Liver (tissue), 9 donors: ENCODE results near the gene LSM3. TPM values are rescaled to one million over a fixed set of nuclear protein-coding genes. Genes with fewer than 3 reads are reported as not detected.

Experiments
- DNase-seq: peaks from one replicate; pipeline ENCODE4 v3.0.0-alpha.2; 2017; ENCODE audit warnings: low spot score
- H3K27ac ChIP-seq, 2 donors: one replicate each; pipeline ENCODE4 v1.7.0; 2013; ENCODE audit warnings: inconsistent platforms in 2 of 2, low read length in 2 of 2, control low read depth in 1 of 2, low read depth in 1 of 2, mild to moderate bottlenecking in 1 of 2
- H3K27me3 ChIP-seq, 4 donors: one replicate each; pipeline versions ENCODE4 v1.6.1 to v1.7.0; 2013; ENCODE audit warnings: low read length in 3 of 4, inconsistent platforms in 1 of 4, mild to moderate bottlenecking in 1 of 4, moderate library complexity in 1 of 4; ENCODE audit not compliant: control insufficient read depth in 4 of 4, insufficient read depth in 4 of 4
- H3K36me3 ChIP-seq, 4 donors: one replicate each; pipeline versions ENCODE4 v1.6.1 to v1.7.0; 2013; ENCODE audit warnings: low read length in 3 of 4, mild to moderate bottlenecking in 3 of 4, low read depth in 1 of 4, moderate library complexity in 1 of 4; ENCODE audit not compliant: control insufficient read depth in 4 of 4, insufficient read depth in 3 of 4
- H3K4me1 ChIP-seq, 4 donors: one replicate each; pipeline versions ENCODE4 v1.6.1 to v1.7.0; 2013; ENCODE audit warnings: low read length in 3 of 4, mild to moderate bottlenecking in 3 of 4, moderate library complexity in 1 of 4; ENCODE audit not compliant: control insufficient read depth in 4 of 4, insufficient read depth in 4 of 4
- H3K4me3 ChIP-seq, 3 donors: one replicate each; pipeline versions ENCODE4 v1.6.1 to v1.7.0; 2013; ENCODE audit warnings: low read length in 3 of 3, control low read depth in 1 of 3, low read depth in 1 of 3, mild to moderate bottlenecking in 1 of 3
- H3K9ac ChIP-seq, 2 donors: one replicate each; pipeline ENCODE4 v1.7.0; 2013; ENCODE audit warnings: low read length in 2 of 2, mild to moderate bottlenecking in 2 of 2, moderate library complexity in 2 of 2, control low read depth in 1 of 2, low read depth in 1 of 2
- H3K9me3 ChIP-seq, 4 donors: one replicate each; pipeline versions ENCODE4 v1.6.1 to v1.7.0; 2013; ENCODE audit warnings: low read length in 3 of 4; ENCODE audit not compliant: control insufficient read depth in 4 of 4
- ATF3 ChIP-seq: IDR thresholded peaks from 2 replicates; pipeline ENCODE4 v1.6.1; 2016; ENCODE audit warnings: antibody characterized with exemption
- CTCF ChIP-seq: fragments of 150-350 bp; IDR thresholded peaks from 2 replicates; pipeline ENCODE4 v1.5.1; 2017; ENCODE audit warnings: improper control_type of control experiment, low read depth, low read length; ENCODE audit not compliant: missing input control
- EGR1 ChIP-seq, 2 donors: IDR thresholded peaks; 2 replicates each; pipeline ENCODE4 v1.6.1; 2016 to 2018; ENCODE audit warnings: antibody characterized with exemption in 2 of 2, low read depth in 2 of 2
- FOXA1 ChIP-seq: IDR thresholded peaks from 2 replicates; pipeline ENCODE4 v1.6.1; 2016; ENCODE audit warnings: antibody characterized with exemption
- FOXA2 ChIP-seq: IDR thresholded peaks from 2 replicates; pipeline ENCODE4 v1.6.1; 2016; ENCODE audit warnings: antibody characterized with exemption
- HNF4A ChIP-seq, 2 donors: conservative IDR thresholded peaks; 2 replicates each; pipeline ENCODE4 v1.6.1; 2016; ENCODE audit warnings: antibody characterized with exemption in 2 of 2, mild to moderate bottlenecking in 2 of 2
- HNF4G ChIP-seq: IDR thresholded peaks from 2 replicates; pipeline ENCODE4 v1.6.1; 2016; ENCODE audit warnings: antibody characterized with exemption
- JUND ChIP-seq, 2 donors: IDR thresholded peaks; 2 replicates each; pipeline ENCODE4 v1.6.1; 2016; ENCODE audit warnings: antibody characterized with exemption in 2 of 2
- MAX ChIP-seq: IDR thresholded peaks from 2 replicates; pipeline ENCODE4 v1.6.1; 2016; ENCODE audit warnings: antibody characterized with exemption
- NR2F2 ChIP-seq: IDR thresholded peaks from 2 replicates; pipeline ENCODE4 v1.6.1; 2016; ENCODE audit warnings: antibody characterized with exemption
- RAD21 ChIP-seq, 2 donors: IDR thresholded peaks; 2 replicates each; pipeline ENCODE4 v1.6.1; 2016; ENCODE audit warnings: antibody characterized with exemption in 2 of 2, mild to moderate bottlenecking in 2 of 2
- REST ChIP-seq: IDR thresholded peaks from 2 replicates; pipeline ENCODE4 v1.6.1; 2016; ENCODE audit warnings: antibody characterized with exemption, mild to moderate bottlenecking
- RXRA ChIP-seq, 2 donors: IDR thresholded peaks; 2 replicates each; pipeline ENCODE4 v1.6.1; 2017 to 2018; ENCODE audit warnings: antibody characterized with exemption in 2 of 2, mild to moderate bottlenecking in 1 of 2
- SP1 ChIP-seq: IDR thresholded peaks from 2 replicates; pipeline ENCODE4 v1.6.1; 2018; ENCODE audit warnings: antibody characterized with exemption, mild to moderate bottlenecking
- TAF1 ChIP-seq: conservative IDR thresholded peaks from 2 replicates; pipeline ENCODE4 v1.6.1; 2016; ENCODE audit warnings: antibody characterized with exemption, mild to moderate bottlenecking
- YY1 ChIP-seq: IDR thresholded peaks from 2 replicates; pipeline ENCODE4 v1.6.1; 2016; ENCODE audit warnings: antibody characterized with exemption, mild to moderate bottlenecking
- ZBTB33 ChIP-seq: IDR thresholded peaks from 2 replicates; pipeline ENCODE4 v1.6.1; 2016; ENCODE audit warnings: antibody characterized with exemption
- whole genome bisulfite sequencing: extraction: QIAGEN DNeasy Blood & Tissue Kit; methylation state at CpG from one replicate; pipeline ENCODE4 v1.1.7; 2013; 5-methylcytosine and 5-hydroxymethylcytosine counted together
- polyA plus RNA-seq, 2 donors: library from polyadenylated mRNA; stranded (reverse) in 1 of 2; unstranded in 1 of 2; fragments of 200-250 nt in 1 of 2; fragments of >200 nt in 1 of 2; fragmentation: Nextera tagmentation in 1 of 2; extraction: Ambion mirVana in 1 of 2; gene quantifications; one replicate each; pipeline versions ENCODE4 v1.2.1 to v1.2.3, GENCODE V29; 2013 to 2015
- total RNA-seq, 2 donors: library from RNA; depleted of rRNA; stranded (reverse); fragments of >200 nt; gene quantifications; one replicate each; pipeline ENCODE4 v1.2.3, GENCODE V29; 2014
- donor health status: healthy.
- donor health status: healthy.
- donor health status: healthy.
- donor health status: healthy.
- donor health status: healthy.

LSM3 gene
- total and polyA plus RNA-seq, 4 donors: 3.7 to 17.0 (median 5.0) TPM

- H3K27me3 ChIP-seq: peaks cover 0 to 2% (median 0%) of the 10 kb centered on the region in 4 donors
- H3K4me1 ChIP-seq: no peaks in the 10 kb centered on the region
- no peaks in the 10 kb centered on the region for H3K36me3 ChIP-seq
- 95% methylated on average over 9 of the region's 9 CpGs for WGBS
- no peak overlapping the region for H3K9ac ChIP-seq
- DNase-seq: no peak
- no peak overlapping the region for H3K27ac ChIP-seq
- no peaks in the 10 kb centered on the region for H3K9me3 ChIP-seq
- TF ChIP-seq RAD21 (IDR thresholded peaks at IDR 0.05) (no peak), CTCF (no peak), REST (no peak), RXRA (IDR thresholded peaks at IDR 0.05) (no peak), FOXA1 (no peak), YY1 (no peak), EGR1 (IDR thresholded peaks at IDR 0.05; ENCODE audit: low read depth in 2 of 2) (no peak)
- no peak overlapping the region for H3K4me3 ChIP-seq
Observed at GRCh38 chr3:14244521-14245247, 66.1 kb downstream of the LSM3 start.

GRCh38 chr3:14245248-14245639, 66.6 kb downstream of the LSM3 start:
- no peak overlapping the region for H3K9ac ChIP-seq
- H3K36me3 ChIP-seq: no peaks in the 10 kb centered on the region
- H3K27me3 ChIP-seq: peaks cover 0 to 2% (median 0%) of the 10 kb centered on the region in 4 donors
- 93% methylated on average over 6 of the region's 6 CpGs for WGBS
- H3K4me3 ChIP-seq: no peak overlapping the region
- H3K27ac ChIP-seq: no peak overlapping the region
- no peaks in the 10 kb centered on the region for H3K9me3 ChIP-seq
- DNase-seq: no peak
- H3K4me1 ChIP-seq: no peaks in the 10 kb centered on the region
- TF ChIP-seq RXRA (IDR thresholded peaks at IDR 0.05): no peak
- TF ChIP-seq CTCF: no peak
- TF ChIP-seq REST: no peak
- TF ChIP-seq ZBTB33: no peak
- TF ChIP-seq MAX: no peak
- no peak for TF ChIP-seq RAD21 (IDR thresholded peaks at IDR 0.05)
- TF ChIP-seq HNF4A (conservative IDR thresholded peaks at IDR 0.05): no peak
- TF ChIP-seq JUND (IDR thresholded peaks at IDR 0.05): no peak
- TF ChIP-seq EGR1 (IDR thresholded peaks at IDR 0.05; ENCODE audit: low read depth in 2 of 2): no peak
- no peak for TF ChIP-seq HNF4G
- TF ChIP-seq FOXA1: no peak
- TF ChIP-seq SP1: no peak
- TF ChIP-seq TAF1: no peak
- no peak for TF ChIP-seq FOXA2
- no peak for TF ChIP-seq YY1
- no peak for TF ChIP-seq ATF3
- TF ChIP-seq NR2F2: no peak
